Endothelial cell of umbilical vein (primary cell): ENCODE data around the gene RAPGEF6.

Experiments
- CTCF ChIP-seq, 2 donors: IDR thresholded peaks; 1 replicate in 1 of 2; 2 replicates in 1 of 2; pipeline ENCODE4 v1.5.1; 2011; ENCODE audit warnings: low read length in 2 of 2, mild to moderate bottlenecking in 2 of 2, moderate library complexity in 2 of 2, control low read depth in 1 of 2, inconsistent platforms in 1 of 2, low read depth in 1 of 2; ENCODE audit not compliant: insufficient read depth in 1 of 2; ENCODE audit errors: extremely low read depth in 1 of 2
- EZH2 ChIP-seq: IDR thresholded peaks from 2 replicates; pipeline ENCODE4 v1.6.1; 2012; ENCODE audit warnings: borderline replicate concordance, low read depth, mild to moderate bottlenecking, moderate library complexity, low read length, inconsistent platforms; ENCODE audit not compliant: severe bottlenecking
- GATA2 ChIP-seq: IDR thresholded peaks from 2 replicates; pipeline ENCODE4 v1.7.0; 2011; ENCODE audit warnings: low read depth, mild to moderate bottlenecking, moderate library complexity, mixed read lengths, low read length; ENCODE audit not compliant: insufficient read length, insufficient read depth
- JUN ChIP-seq: IDR thresholded peaks from 2 replicates; pipeline ENCODE4 v1.6.1; 2011; ENCODE audit warnings: borderline replicate concordance, low read depth; ENCODE audit not compliant: insufficient read length, insufficient read depth
- MYC ChIP-seq: IDR thresholded peaks from one replicate; pipeline ENCODE4 v1.6.1; 2011; ENCODE audit warnings: mild to moderate bottlenecking, low read depth, low read length
- POLR2A ChIP-seq: IDR thresholded peaks from 2 replicates; pipeline ENCODE4 v1.6.1; 2012; ENCODE audit warnings: low read depth, mild to moderate bottlenecking, control low read depth, low read length
- POLR2AphosphoS5 ChIP-seq: IDR thresholded peaks from 2 replicates; pipeline ENCODE4 v1.6.1; 2012; ENCODE audit warnings: low read depth, mild to moderate bottlenecking, control low read depth, low read length, moderate library complexity; ENCODE audit not compliant: insufficient read depth

GRCh38 chr5:131460133-131460532, 174.9 kb downstream of the RAPGEF6 start:
- TF ChIP-seq CTCF (IDR thresholded peaks at IDR 0.05; ENCODE audit: extremely low read depth in 1 of 2, insufficient read depth in 1 of 2, low read depth in 1 of 2, low read length in 2 of 2) (no peak), POLR2AphosphoS5 (no peak), POLR2A (no peak), MYC (no peak), EZH2 (no peak), JUN (no peak), GATA2 (no peak)
